ENCODE results near the gene KAT7. TPM values are rescaled to one million over a fixed set of nuclear protein-coding genes. Genes with fewer than 3 reads are reported as not detected.
"Not testable (repeated sequence)": the region's sequence is repeated elsewhere in the genome, so short reads cannot be mapped to it uniquely, and the experiment has no call there.

The KAT7 gene
- total RNA-seq, 1 experiment from 2014 or later, result 25.4 TPM

DNA sequence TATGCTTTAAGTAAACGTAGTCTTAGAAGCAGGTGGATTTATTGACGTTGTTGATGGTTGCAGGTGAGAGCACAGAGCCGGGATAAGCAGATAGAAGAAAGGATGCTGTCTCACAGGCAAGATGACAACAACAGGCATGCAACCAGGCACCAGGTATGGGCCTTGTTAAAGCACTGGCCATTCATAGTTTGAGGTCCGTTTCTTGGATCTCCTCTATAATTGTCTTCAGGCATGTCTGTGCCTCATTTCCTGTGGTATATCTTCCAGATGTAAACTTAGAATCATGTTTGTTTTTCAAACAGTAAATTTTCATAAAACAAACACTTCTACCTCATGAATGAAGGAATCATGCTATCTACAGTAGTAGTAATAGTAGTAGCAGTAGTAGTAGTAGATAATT is 20.6 kb downstream of the KAT7 start:
- no peak for DNase-seq (ENCODE audit: low spot score)

GRCh38 chr17:49814781-49815529 is 26.5 kb downstream of the KAT7 start:
- DNase-seq (ENCODE audit: low spot score), result no peak

GRCh38 chr17:49815761-49816281 is 27.3 kb downstream of the KAT7 start:
- no peak for DNase-seq (ENCODE audit: low spot score)

DNA sequence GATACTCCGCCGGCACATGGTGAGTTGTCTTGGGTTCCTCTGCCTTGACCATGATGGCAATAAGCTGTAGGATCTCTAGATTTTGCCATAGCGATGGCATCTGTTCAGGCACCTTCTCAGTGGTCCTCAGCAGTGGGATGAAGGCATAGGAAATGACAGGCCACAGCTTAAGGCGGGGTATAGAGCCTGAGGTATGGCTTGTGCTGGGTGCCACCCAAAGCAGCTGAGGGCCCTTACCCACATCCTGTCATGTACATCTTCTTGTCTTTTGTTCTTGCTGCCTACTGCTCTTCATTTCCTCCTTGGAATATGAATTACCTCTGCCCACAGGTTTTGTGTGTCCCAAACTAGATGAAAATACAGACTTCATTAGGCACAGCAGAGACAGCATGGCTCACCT is 29.5 kb downstream of the KAT7 start:
- DNase-seq (ENCODE audit: low spot score), result no peak

DNA sequence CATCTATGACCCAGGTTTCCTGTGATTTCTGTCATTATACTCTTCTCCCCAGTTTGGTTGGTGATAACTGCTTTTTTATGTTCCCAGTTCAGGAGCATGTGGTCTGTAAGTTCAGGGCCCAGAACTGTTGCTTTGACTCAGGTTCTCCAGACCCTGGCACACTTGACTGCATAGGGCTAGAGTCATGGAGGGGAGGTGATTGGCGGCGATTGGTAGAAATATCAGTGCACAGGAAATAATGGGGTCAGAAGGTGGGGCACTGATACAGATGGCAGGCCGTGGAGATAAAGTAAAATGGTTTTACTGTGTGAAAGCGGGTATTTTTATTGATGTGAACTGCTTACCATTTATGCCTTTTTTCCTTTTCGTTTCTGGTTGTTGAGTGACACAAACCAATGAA is 30.7 kb downstream of the KAT7 start:
- DNase-seq (ENCODE audit: low spot score), result no peak

GRCh38 chr17:49819651-49820050 is 31.2 kb downstream of the KAT7 start:
- DNase-seq (ENCODE audit: low spot score), result no peak

- DNase-seq (ENCODE audit: low spot score), result no peak
Observed at GRCh38 chr17:49820773-49821172, 32.3 kb downstream of the KAT7 start.

DNA sequence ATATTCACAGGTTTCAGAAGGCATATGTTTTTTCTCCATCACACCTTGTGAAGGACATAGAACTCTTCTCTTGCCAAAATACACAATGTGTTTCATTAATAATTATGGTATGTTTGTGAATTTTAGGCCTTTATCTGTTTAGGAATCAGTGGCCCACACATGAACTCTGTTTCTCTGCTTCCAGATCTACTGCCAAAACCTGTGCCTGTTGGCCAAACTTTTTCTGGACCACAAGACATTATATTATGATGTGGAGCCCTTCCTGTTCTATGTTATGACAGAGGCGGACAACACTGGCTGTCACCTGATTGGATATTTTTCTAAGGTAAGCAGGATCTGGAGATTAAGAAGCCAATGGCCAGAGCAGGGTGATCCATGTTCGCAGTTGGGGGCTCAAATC is 33.0 kb downstream of the KAT7 start:
- DNase-seq (ENCODE audit: low spot score), result no peak

DNA sequence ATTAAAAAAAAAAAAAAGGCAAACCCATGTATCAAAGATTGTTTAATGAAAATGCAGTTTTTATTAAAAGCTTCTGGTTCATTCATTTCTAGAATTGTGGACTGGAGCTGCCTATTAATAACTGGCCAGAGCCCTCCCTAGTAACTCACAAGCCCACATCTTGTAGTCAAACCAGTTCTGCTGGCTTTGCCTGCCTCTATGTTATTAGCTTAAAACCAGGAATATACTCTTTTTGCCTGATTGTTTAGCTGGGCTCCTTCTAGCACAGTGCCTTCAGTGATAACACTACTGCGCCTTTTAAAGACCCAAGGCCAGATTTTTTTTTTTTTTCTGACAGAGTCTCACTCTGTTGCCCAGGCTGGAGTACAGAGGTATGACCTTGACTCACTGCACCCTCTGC is 33.4 kb downstream of the KAT7 start:
- peak; percentile 82 for DNase-seq (ENCODE audit: low spot score)

DNA sequence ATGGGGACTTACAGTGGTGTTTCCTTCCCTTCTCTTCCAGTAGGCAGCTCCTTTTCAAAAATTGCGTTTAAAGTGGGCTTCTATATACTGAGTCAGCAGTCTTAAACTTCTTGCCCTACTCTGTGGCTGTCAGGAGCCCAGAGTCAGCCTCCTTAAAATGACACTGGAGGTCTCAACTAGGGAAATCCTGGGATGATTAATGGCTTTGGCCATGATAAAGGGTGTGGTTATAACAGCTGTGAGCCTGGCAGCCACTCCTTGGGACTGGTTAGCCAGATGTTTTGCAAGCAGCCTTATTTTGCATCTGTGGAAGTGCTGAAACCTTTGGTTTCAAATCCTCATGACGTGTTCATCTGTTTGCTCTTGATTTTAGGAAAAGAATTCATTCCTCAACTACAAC is 34.3 kb downstream of the KAT7 start:
- DNase-seq (ENCODE audit: low spot score), result no peak

- no peak for DNase-seq (ENCODE audit: low spot score)
Observed at GRCh38 chr17:49823614-49824013, 35.1 kb downstream of the KAT7 start.

DNA sequence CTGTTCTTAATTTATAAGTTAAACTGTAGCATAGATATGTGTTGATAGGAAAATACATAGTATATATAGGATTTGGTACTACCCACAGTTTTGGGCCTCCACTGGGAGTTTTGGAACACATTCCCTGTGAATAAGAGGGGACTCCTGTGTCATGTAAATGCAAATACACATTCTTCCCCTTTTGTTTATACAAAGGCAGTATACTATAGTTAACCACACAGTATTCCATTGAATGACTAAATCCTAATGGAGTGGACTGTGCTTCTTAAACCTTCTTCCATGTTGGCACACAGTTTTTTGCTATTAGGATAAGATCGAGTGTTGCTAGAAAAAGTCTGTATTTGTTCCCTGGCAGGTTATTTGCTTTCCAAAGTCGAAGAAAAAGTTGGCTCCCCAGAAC is 37.2 kb downstream of the KAT7 start:
- DNase-seq (ENCODE audit: low spot score), result no peak

- not testable (repeated sequence) for DNase-seq (ENCODE audit: low spot score)
Observed at GRCh38 chr17:49828325-49828724, 39.8 kb downstream of the KAT7 start.

DNA sequence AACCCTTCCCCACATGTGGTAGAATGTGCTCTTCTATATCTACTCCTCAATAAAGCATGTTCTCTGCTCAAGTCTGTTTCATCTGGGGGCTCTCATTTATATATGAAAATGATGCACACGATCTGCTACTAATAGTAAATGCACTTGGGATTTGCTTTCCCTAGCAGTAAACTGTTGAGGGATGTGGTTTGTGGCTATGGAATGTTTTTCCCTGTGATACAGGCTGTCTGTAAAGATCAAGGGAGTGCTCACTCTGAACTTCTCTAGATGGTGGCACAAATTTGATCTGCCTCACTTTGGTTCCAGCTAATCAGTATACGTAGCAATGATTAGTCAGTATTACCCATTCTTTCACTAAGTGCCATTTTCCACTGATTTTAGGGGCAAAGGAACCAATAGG is 40.5 kb downstream of the KAT7 start:
- DNase-seq (ENCODE audit: low spot score), result no peak

GRCh38 chr17:49830605-49831004 is 42.1 kb downstream of the KAT7 start:
- no peak for DNase-seq (ENCODE audit: low spot score)

DNA sequence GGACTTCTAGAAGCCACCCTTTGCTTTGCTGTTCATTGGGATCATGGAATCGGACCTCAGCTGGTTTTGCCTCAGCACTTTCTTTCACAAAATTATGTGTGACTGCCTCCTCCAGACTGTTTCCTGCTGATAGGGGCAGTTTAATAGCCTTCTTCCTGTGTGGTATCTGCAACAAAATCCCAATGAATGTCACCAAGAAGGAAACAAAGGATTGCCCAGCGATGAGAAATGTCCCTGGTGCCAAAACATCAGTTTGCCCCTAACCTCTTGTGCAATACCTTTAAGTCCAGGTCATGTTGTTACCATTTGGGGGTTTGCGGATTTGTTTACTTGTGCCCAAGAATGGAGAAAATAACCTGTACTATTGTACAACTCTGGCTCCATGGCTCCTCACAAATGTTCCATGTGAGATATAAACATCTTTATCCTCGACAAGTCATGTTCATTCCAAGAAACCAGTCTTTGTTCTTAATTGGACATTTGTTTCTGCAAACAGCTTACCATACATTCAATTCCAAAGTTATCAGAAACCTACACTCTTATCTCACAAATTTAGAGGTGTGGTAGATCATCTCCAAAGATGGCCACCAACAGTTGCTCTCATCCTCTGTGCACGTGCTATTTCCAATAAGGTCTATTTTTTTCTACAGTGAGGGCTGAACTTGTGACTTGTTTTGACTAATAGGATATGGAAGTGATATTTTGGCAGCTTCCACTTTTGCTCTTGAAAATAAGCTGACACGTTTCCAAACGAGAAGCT is 44.5 kb downstream of the KAT7 start:
- DNase-seq (ENCODE audit: low spot score), result no peak

DNA sequence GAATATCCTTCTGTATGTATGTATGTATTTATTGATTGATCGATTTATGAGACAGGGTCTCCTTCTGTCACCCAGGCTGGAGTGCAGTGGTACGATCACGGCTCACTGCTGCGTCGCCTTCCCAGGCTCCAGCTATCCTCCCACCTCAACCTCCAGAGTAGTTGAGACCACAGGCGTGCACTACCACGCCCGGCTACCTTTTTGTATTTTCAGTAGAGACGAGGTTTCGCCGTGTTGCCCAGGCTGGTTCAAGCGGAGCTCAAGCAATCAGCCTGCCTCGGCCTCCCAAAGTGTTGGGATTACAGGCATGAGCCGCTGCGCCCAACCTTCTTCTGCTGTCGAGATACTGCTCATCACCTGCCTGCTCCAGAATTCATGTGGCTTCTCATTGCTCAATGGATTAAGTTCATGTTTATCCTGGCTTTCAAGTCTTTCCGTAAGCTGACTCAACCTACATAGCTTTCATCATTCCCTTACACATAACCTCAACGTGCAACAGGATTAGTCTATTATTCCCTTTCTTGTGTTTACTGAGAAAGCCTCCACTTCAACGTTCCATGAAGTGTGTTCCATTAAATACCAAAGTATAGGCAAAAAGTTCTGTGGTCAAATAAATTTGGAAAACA is 45.8 kb downstream of the KAT7 start:
- no peak for DNase-seq (ENCODE audit: low spot score)

DNA sequence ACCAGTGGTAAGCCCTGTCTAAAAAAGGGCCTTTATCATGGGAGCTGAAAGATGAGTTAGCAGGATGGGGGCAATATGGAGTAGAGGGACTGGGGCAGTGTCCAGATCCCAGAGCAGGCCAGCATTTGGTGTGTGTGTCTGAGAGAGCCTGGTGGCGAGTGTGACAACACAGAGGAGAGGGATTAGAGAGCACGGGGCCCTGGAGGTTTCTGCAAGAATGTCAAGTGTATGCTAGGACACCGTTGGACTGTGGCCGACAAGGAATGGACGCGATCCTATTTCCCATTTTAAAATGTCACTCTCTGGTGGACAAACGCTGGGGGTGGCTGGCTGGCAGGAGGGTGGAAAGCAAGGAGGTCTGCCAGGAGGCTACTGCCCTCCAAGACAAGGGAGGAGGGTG is 47.0 kb downstream of the KAT7 start:
- no peak for DNase-seq (ENCODE audit: low spot score)

- DNase-seq (ENCODE audit: low spot score), result peak; percentile 80
Observed at GRCh38 chr17:49836111-49837030, 47.9 kb downstream of the KAT7 start.

- no peak for DNase-seq (ENCODE audit: low spot score)
Observed at GRCh38 chr17:49839455-49839854, 51.0 kb downstream of the KAT7 start.

GRCh38 chr17:49841548-49841947 is 53.1 kb downstream of the KAT7 start:
- no peak for DNase-seq (ENCODE audit: low spot score)

All from HT-29 (cell line).